ENCODE measurements around the gene IKBKG.

GRCh38 chrX:154549766-154550165 is 2.3 kb downstream of the IKBKG start:
- TF ChIP-seq GATA2 (IDR thresholded peaks at IDR 0.05; ENCODE audit: insufficient read depth, insufficient read length, low read depth, low read length) (no peak), CTCF (IDR thresholded peaks at IDR 0.05; ENCODE audit: extremely low read depth in 1 of 2, insufficient read depth in 1 of 2, low read depth in 1 of 2, low read length in 2 of 2) (no peak), MAX (IDR thresholded peaks at IDR 0.05; ENCODE audit: insufficient read depth, insufficient read length) (no peak)

All from endothelial cell of umbilical vein (primary cell).